H1 (cell line): ENCODE data around the gene TGFBRAP1. TPM values are rescaled to one million over a fixed set of nuclear protein-coding genes. Genes with fewer than 3 reads are reported as not detected.

Source experiments
- SP4 ChIP-seq: IDR thresholded peaks from 2 replicates; pipeline ENCODE4 v1.6.1; 2012; ENCODE audit warnings: low read length, inconsistent platforms
- polyA plus RNA-seq, 7 experiments: library from polyadenylated mRNA; depleted of rRNA in 3 of 7; stranded (reverse) in 5 of 7; unstranded in 2 of 7; fragments of >200 nt in 5 of 7; fragments of 200-250 nt in 2 of 7; gene quantifications; 1 replicate in 5 of 7; 2 replicates in 1 of 7; 4 replicates in 1 of 7; pipeline versions ENCODE4 v1.2.1 to v1.2.3, GENCODE V29; 2011 to 2013; ENCODE audit warnings: missing spikeins in 2 of 7, mixed read lengths in 2 of 7
- total RNA-seq: library from RNA; stranded (reverse); fragmentation: NEBNext Ultra II Directional; extraction: Animal tissue kit (Norgen Biotek cat#: 25700); gene quantifications from 2 replicates; pipeline ENCODE4 v1.2.1, GENCODE V29; 2021

Gene TGFBRAP1
- total and polyA plus RNA-seq, 2 of the 8 experiments (the other 6 are each of a cell fraction or from before 2014, with no cell fraction given) = 11.2 to 20.2 TPM

DNA sequence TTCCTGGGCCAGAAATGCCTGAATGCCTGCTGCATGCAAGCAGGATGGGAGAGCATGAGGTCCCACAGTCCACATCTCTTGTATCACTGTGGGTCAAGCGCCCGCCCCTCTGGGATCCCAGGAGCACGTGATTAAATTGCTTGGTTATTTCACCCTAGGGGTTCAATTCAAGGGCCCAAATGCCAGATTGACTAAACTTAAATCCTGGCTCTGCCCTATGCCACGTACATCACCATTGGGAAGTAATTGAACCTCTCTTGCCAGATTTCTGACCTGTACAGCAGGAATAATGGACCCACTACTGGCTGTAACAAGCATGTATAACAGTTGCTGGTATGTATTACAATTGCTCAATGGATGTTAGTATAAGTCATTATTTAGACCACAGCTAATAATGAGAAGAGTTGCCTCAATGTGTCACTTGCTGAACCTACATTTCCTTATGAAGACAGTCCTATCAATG is 49.4 kb upstream of the TGFBRAP1 start (continued):
- no peak for TF ChIP-seq SP4
